Upper lobe of left lung (tissue), 4 donors: Measurements from ENCODE around the gene ASNSD1.

Experiments used
- CTCF ChIP-seq, 6 experiments: fragments of 450-650 bp in 4 of 6; fragments of 200-600 bp in 2 of 6; sonication (generic) in 2 of 6; IDR thresholded peaks; one replicate each; pipeline ENCODE4 v1.5.1; 2016 to 2019; ENCODE audit warnings: antibody characterized with exemption in 6 of 6
- POLR2AphosphoS5 ChIP-seq, 2 donors: sonication (generic); formaldehyde crosslinking; IDR thresholded peaks; one replicate each; pipeline ENCODE4 v1.5.1; 2017; ENCODE audit warnings: antibody characterized with exemption in 2 of 2

- TF ChIP-seq CTCF (IDR thresholded peaks at IDR 0.05): no peak
- TF ChIP-seq POLR2AphosphoS5 (IDR thresholded peaks at IDR 0.05): no peak
Measured at GRCh38 chr2:189685540-189686229, 24.4 kb downstream of the ASNSD1 start.
